Activated naive CD8-positive, alpha-beta T cell treated with anti-CD3 and anti-CD28 coated beads, Interleukin-2, amount 50 U/mL, for 24 hours (primary cell): ENCODE measurements around the gene HS2ST1.

Experiments used
- ATAC-seq: fragments of 150-1000 bp; cut with Tn5 transposase; one replicate; pipeline ENCODE4 v1.10.0; 2021
- DNase-seq: peaks from one replicate; pipeline ENCODE4 v3.0.0; 2021
- H3K27ac Mint-ChIP-seq: one replicate; pipeline ENCODE4 v1.8.0; 2021; ENCODE audit warnings: mild to moderate bottlenecking, mixed read lengths
- H3K27me3 Mint-ChIP-seq: one replicate; pipeline ENCODE4 v1.8.0; 2021; ENCODE audit warnings: mixed read lengths
- H3K36me3 Mint-ChIP-seq: one replicate; pipeline ENCODE4 v1.8.0; 2021; ENCODE audit warnings: low read depth, mixed read lengths
- H3K4me1 Mint-ChIP-seq: one replicate; pipeline ENCODE4 v1.8.0; 2021; ENCODE audit warnings: mixed read lengths
- H3K4me3 Mint-ChIP-seq: one replicate; pipeline ENCODE4 v1.8.0; 2021; ENCODE audit warnings: mild to moderate bottlenecking, moderate library complexity, mixed read lengths
- H3K9me3 Mint-ChIP-seq: one replicate; pipeline ENCODE4 v1.8.0; 2021; ENCODE audit warnings: mixed read lengths

The HS2ST1 gene

GRCh38 chr1:87155648-87156047 lies 241.2 kb downstream of the HS2ST1 start:
- Mint-ChIP-seq H3K4me1 (peaks cover 22% of the 10 kb centered on the region), H3K27me3 (peaks cover 41% of the 10 kb centered on the region), H3K9me3 (no peaks in the 10 kb centered on the region), H3K36me3 (no peaks in the 10 kb centered on the region), H3K27ac (no peak overlapping the region), H3K4me3 (no peak overlapping the region)
- DNase-seq = no peak
- no peak for ATAC-seq

GRCh38 chr1:87156124-87156523 lies 241.7 kb downstream of the HS2ST1 start:
- Mint-ChIP-seq H3K4me3 (no peak overlapping the region), H3K9me3 (no peaks in the 10 kb centered on the region), H3K27me3 (peaks cover 38% of the 10 kb centered on the region), H3K27ac (no peak overlapping the region), H3K36me3 (no peaks in the 10 kb centered on the region), H3K4me1 (peaks cover 19% of the 10 kb centered on the region)
- no peak for ATAC-seq
- DNase-seq = no peak

GRCh38 chr1:87159378-87159915 lies 245.0 kb downstream of the HS2ST1 start:
- DNase-seq = no peak
- Mint-ChIP-seq H3K4me1 (no peaks in the 10 kb centered on the region), H3K36me3 (no peaks in the 10 kb centered on the region), H3K9me3 (no peaks in the 10 kb centered on the region), H3K27me3 (peaks cover 13% of the 10 kb centered on the region), H3K4me3 (no peak overlapping the region), H3K27ac (no peak overlapping the region)
- ATAC-seq = no peak
